ENCODE results near the gene PPP1R14C. TPM values are rescaled to one million over a fixed set of nuclear protein-coding genes. Genes with fewer than 3 reads are reported as not detected.

Gene PPP1R14C
- total and polyA plus RNA-seq, 2 of the 13 experiments (the other 11 are each of a cell fraction or from before 2014, with no cell fraction given), result not detected

DNA sequence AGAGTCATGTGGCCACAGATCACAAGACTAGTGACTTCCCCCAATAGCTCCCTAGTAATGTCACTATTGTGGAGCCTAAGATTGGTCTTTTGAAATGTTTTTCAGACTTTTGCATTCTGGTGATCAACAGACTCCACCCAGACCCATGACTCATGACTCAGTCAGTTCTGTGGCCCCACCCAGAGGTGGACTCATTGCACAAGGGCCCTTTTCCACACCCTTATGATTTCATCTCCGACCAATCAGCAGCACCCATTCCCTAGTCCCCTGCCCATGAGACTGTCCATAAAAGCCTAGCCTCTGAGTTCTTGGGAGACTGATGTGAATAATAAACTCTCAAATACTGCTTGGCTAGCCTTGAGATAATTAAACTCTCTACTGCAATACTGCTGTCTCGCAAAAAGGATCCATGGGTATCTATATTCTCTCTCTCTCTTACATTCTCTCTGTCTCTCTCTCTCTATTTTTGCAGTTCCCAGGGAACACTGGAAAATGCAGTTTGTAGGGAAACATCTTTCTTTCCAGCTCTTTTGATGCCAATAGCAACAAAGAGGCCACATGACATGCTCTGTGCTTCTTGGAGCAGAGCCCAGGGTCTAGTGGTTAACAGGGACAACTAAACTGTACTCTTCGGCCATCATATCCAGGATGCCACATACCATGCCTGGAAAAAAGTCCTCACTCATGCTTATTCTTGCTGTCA, 154.6 kb downstream of the PPP1R14C start (continued):
- TF ChIP-seq, protein P1, sequence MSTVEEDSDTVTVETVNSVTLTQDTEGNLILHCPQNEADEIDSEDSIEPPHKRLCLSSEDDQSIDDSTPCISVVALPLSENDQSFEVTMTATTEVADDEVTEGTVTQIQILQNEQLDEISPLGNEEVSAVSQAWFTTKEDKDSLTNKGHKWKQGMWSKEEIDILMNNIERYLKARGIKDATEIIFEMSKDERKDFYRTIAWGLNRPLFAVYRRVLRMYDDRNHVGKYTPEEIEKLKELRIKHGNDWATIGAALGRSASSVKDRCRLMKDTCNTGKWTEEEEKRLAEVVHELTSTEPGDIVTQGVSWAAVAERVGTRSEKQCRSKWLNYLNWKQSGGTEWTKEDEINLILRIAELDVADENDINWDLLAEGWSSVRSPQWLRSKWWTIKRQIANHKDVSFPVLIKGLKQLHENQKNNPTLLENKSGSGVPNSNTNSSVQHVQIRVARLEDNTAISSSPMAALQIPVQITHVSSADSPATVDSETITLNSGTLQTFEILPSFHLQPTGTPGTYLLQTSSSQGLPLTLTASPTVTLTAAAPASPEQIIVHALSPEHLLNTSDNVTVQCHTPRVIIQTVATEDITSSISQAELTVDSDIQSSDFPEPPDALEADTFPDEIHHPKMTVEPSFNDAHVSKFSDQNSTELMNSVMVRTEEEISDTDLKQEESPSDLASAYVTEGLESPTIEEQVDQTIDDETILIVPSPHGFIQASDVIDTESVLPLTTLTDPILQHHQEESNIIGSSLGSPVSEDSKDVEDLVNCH (CRISPR knock-in tag; IDR thresholded peaks at IDR 0.05), result no peak
- TF ChIP-seq LBX2 (CRISPR knock-in tag; IDR thresholded peaks at IDR 0.05; ENCODE audit: borderline replicate concordance) (no peak), ISX (CRISPR knock-in tag; conservative IDR thresholded peaks at IDR 0.05) (no peak), REL (CRISPR knock-in tag; conservative IDR thresholded peaks at IDR 0.05) (no peak), EEA1 (CRISPR knock-in tag; IDR thresholded peaks at IDR 0.05; ENCODE audit: borderline replicate concordance) (no peak), XRCC5 (optimal IDR thresholded peaks at IDR 0.05; ENCODE audit: low read length) (no peak), MED13 (CRISPR knock-in tag; IDR thresholded peaks at IDR 0.05) (no peak), POLR2AphosphoS2 (IDR thresholded peaks at IDR 0.05; ENCODE audit: low read depth, low read length) (no peak), ZNF17 (CRISPR knock-in tag; IDR thresholded peaks at IDR 0.05) (no peak), NBN (conservative IDR thresholded peaks at IDR 0.05) (no peak)

DNA sequence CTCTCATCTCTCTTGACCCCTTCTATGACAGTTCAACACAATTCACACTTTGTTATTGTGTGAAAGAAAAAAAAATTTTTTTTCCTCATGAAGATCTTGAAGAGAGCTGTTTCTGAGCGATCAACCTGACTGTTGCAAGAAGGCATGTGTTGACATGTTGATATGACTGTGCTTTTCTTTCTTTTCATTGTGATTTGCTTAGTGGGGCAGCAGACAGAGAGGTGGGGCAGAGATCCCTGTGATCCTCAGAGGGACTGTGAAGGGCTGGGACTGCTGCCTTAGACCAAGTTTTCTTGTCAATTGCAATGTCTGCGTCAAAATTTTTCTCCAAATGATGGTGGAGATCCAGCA, 155.2 kb downstream of the PPP1R14C start:
- Histone ChIP-seq H4K20me1 (ENCODE audit: insufficient read depth, low read length) (no peaks in the 10 kb centered on the region), H3K4me3 (replicated peaks in 1 of 3; ENCODE audit: insufficient read depth in 1 of 3, low read depth in 2 of 3, low read length in 3 of 3) (no peak overlapping the region), H3K27ac (ENCODE audit: extremely low read length, insufficient read depth, low read length) (no peak overlapping the region), H3K79me2 (ENCODE audit: insufficient read depth, low read length) (no peaks in the 10 kb centered on the region), H3K9me3 (ENCODE audit: low read length) (peaks cover 23% of the 10 kb centered on the region), H3K27me3 (ENCODE audit: control insufficient read depth in 1 of 2, insufficient read depth in 2 of 2, low read length in 2 of 2) (peaks cover 5 to 22% of the 10 kb centered on the region in 2 experiments; a peak in 2 of 5 replicates), H3K9ac (ENCODE audit: insufficient read depth, low read depth, low read length) (no peak overlapping the region), H2AFZ (ENCODE audit: low read length) (no peak overlapping the region), H3K36me3 (replicated peaks in 1 of 2; ENCODE audit: control insufficient read depth in 1 of 2, insufficient read depth in 2 of 2, low read length in 2 of 2) (no peaks in the 10 kb centered on the region), H3K4me2 (ENCODE audit: low read depth, low read length) (no peak overlapping the region), H3K4me1 (ENCODE audit: insufficient read depth, low read length) (no peaks in the 10 kb centered on the region)
- TF ChIP-seq NR2F6 (IDR thresholded peaks at IDR 0.05), result no peak
- TF ChIP-seq NR2F6 (CRISPR knock-in tag; IDR thresholded peaks at IDR 0.05), result no peak
- TF ChIP-seq ZNF550 (CRISPR knock-in tag; IDR thresholded peaks at IDR 0.05; ENCODE audit: borderline replicate concordance), result no peak
- TF ChIP-seq ZBTB20 (CRISPR knock-in tag; IDR thresholded peaks at IDR 0.05; ENCODE audit: borderline replicate concordance, low read depth), result no peak
- no peak for TF ChIP-seq ZNF331 (CRISPR knock-in tag; IDR thresholded peaks at IDR 0.05)
- TF ChIP-seq ZNF143 (CRISPR knock-in tag; IDR thresholded peaks at IDR 0.05), result no peak
- TF ChIP-seq ZSCAN25 (CRISPR knock-in tag; IDR thresholded peaks at IDR 0.05), result no peak
- in situ Hi-C loops (cut with HindIII; ENCODE audit: extremely low pct_ligation_motif_present, low pct_unique_long_range_greater_than_20kb) (no loop called here), intact Hi-C loops (cut with micrococcal nuclease; ENCODE audit: unreplicated experiment) (no loop called here)
- 1% methylated on average over 2 of the region's 2 CpGs for WGBS (ENCODE audit: low lambda C conversion rate)
- POLR2A ChIA-PET, result no interaction called here
- CTCF ChIA-PET (ENCODE audit: low intra/inter-chr PET ratio, low total read pairs), result no interaction called here
- no peak for DNase-seq (ENCODE audit: low spot score)
- no peak for ATAC-seq
- FAIRE-seq, result no peak
- no TSS peak for BruUV-seq (replicated peaks)

Data from HepG2 (cell line).